Esophagus muscularis mucosa (tissue), 4 donors: Measurements from ENCODE around the gene SNRNP27. TPM values are rescaled to one million over a fixed set of nuclear protein-coding genes. Genes with fewer than 3 reads are reported as not detected.
A peak's percentile ranks its signal among the peaks of the same experiment; 100 is the strongest.

Experiments used
- DNase-seq: peaks from one replicate; pipeline ENCODE4 v3.0.0-alpha.2; 2017; ENCODE audit errors: extremely low spot score
- H3K27ac ChIP-seq, 4 donors: fragments of 200-600 bp; sonication (generic); replicated peaks in 1 of 4; 1 replicate in 3 of 4; 2 replicates in 1 of 4; pipeline ENCODE4 v1.5.1; 2016 to 2019; ENCODE audit warnings: mild to moderate bottlenecking in 1 of 4
- H3K27me3 ChIP-seq, 4 donors: fragments of 200-600 bp; sonication (generic); one replicate each; pipeline versions ENCODE4 v1.5.1 to v1.6.0; 2016 to 2019
- H3K36me3 ChIP-seq, 4 donors: fragments of 200-600 bp; sonication (generic); one replicate each; pipeline ENCODE4 v1.5.1; 2016 to 2019
- H3K4me1 ChIP-seq, 4 donors: fragments of 200-600 bp; sonication (generic); one replicate each; pipeline ENCODE4 v1.5.1; 2016 to 2019
- H3K4me3 ChIP-seq, 4 donors: fragments of 200-600 bp; sonication (generic); 1 replicate in 2 of 4; 2 replicates in 2 of 4; pipeline ENCODE4 v1.5.1; 2016 to 2019; ENCODE audit warnings: mild to moderate bottlenecking in 4 of 4, moderate library complexity in 1 of 4
- H3K9me3 ChIP-seq, 4 donors: fragments of 200-600 bp; sonication (generic); 1 replicate in 3 of 4; 2 replicates in 1 of 4; pipeline ENCODE4 v1.5.1; 2016 to 2019
- CTCF ChIP-seq, 3 experiments: fragments of 200-600 bp in 2 of 3; fragments of 450-650 bp in 1 of 3; sonication (generic) in 2 of 3; IDR thresholded peaks; one replicate each; pipeline ENCODE4 v1.5.1; 2017 to 2019; ENCODE audit warnings: antibody characterized with exemption in 3 of 3, mild to moderate bottlenecking in 2 of 3, moderate library complexity in 1 of 3
- EP300 ChIP-seq: sonication (generic); formaldehyde crosslinking; IDR thresholded peaks from one replicate; pipeline ENCODE4 v1.6.1; 2017; ENCODE audit warnings: antibody characterized with exemption
- POLR2A ChIP-seq: fragments of 450-650 bp; IDR thresholded peaks from one replicate; pipeline ENCODE4 v1.6.1; 2017; ENCODE audit warnings: antibody characterized with exemption, moderate library complexity, mild to moderate bottlenecking, low read depth
- POLR2AphosphoS5 ChIP-seq, 2 donors: sonication (generic); formaldehyde crosslinking; IDR thresholded peaks; one replicate each; pipeline ENCODE4 v1.6.1; 2017; ENCODE audit warnings: antibody characterized with exemption in 2 of 2
- WGBS: methylation state at CpG from one replicate; pipeline ENCODE4 v1.1.5; 2018; 5-methylcytosine and 5-hydroxymethylcytosine counted together
- intact Hi-C: fragments of 100-400 bp; cut with DNase I; formaldehyde crosslinking; loops from one replicate; pipeline ENCODE4 v1.15.1; 2023
- total RNA-seq, 4 donors: library from RNA; depleted of rRNA; stranded (reverse); fragments of >200 nt; gene quantifications; one replicate each; pipeline versions ENCODE4 v1.1.0 to v1.2.1, GENCODE V29; 2016

The SNRNP27 gene
- total RNA-seq, 4 donors from 2014 or later: 53.8 to 74.9 (median 62.9) TPM

GRCh38 chr2:69914950-69915945, 21.5 kb downstream of the SNRNP27 start, which contains the start of gene MXD1:
Gene MXD1 (plus strand): TSS chr2:69915109. CDS start chr2:69915331, 222 bp downstream.
- peaks cover 24 to 53% (median 51%) of the 10 kb centered on the region in 4 donors for H3K4me1 ChIP-seq
- peak within 1 kb of the TSS; percentile 94 to 99 (median 98) for H3K27ac ChIP-seq
- WGBS: under 1% methylated on average over 20 of the region's 81 CpGs
- TF ChIP-seq CTCF (IDR thresholded peaks at IDR 0.05): no peak
- peak; percentile 86 to 94 for TF ChIP-seq POLR2AphosphoS5 (IDR thresholded peaks at IDR 0.05)
- peak; percentile 95 for TF ChIP-seq POLR2A
- no peak for TF ChIP-seq EP300
- peak within 1 kb of the TSS; percentile 76 to 99 (median 94) for H3K4me3 ChIP-seq
- intact Hi-C loops: loop anchor here (5.0 kb wide), 2 partner anchors 172 to 387 kb away; partner anchors contain the start of genes FAM136A and PCBP1
- peaks cover under 1 to 24% (median 11%) of the 10 kb centered on the region in 4 donors for H3K36me3 ChIP-seq
- DNase-seq: no peak
- no peaks in the 10 kb centered on the region for H3K27me3 ChIP-seq
- no peaks in the 10 kb centered on the region for H3K9me3 ChIP-seq

- DNase-seq: no peak
- H3K27me3 ChIP-seq: no peaks in the 10 kb centered on the region
- peaks cover 0 to 17% (median 8%) of the 10 kb centered on the region in 4 donors for H3K36me3 ChIP-seq
- intact Hi-C loops: loop anchor here (2.0 kb wide), 1 partner anchor 227 kb away; no protein-coding TSS in a partner anchor
- peak overlapping the region; percentile 72 to 99 (median 94) for H3K4me3 ChIP-seq
- 22% methylated on average over 2 of the region's 2 CpGs for WGBS
- peak overlapping the region; percentile 93 to 99 (median 96) for H3K27ac ChIP-seq
- H3K9me3 ChIP-seq: no peaks in the 10 kb centered on the region
- peaks cover 24 to 53% (median 51%) of the 10 kb centered on the region in 4 donors for H3K4me1 ChIP-seq
- TF ChIP-seq EP300: no peak
- no peak for TF ChIP-seq POLR2A
- no peak for TF ChIP-seq CTCF (IDR thresholded peaks at IDR 0.05)
- no peak for TF ChIP-seq POLR2AphosphoS5 (IDR thresholded peaks at IDR 0.05)
Observed at GRCh38 chr2:69916106-69916505, 22.4 kb downstream of the SNRNP27 start.

GRCh38 chr2:69917852-69918251, 24.1 kb downstream of the SNRNP27 start:
- DNase-seq: no peak
- 31% methylated on average over 3 of the region's 3 CpGs for WGBS
- Histone ChIP-seq H3K4me1 (peaks cover 24 to 50% (median 49%) of the 10 kb centered on the region in 4 donors), H3K27ac (peak overlapping the region; percentile 72 to 99 (median 96)), H3K27me3 (no peaks in the 10 kb centered on the region), H3K36me3 (peaks cover 8 to 33% (median 21%) of the 10 kb centered on the region in 4 donors), H3K4me3 (peak overlapping the region in 2 of 4 donors; percentile 25 to 28), H3K9me3 (no peaks in the 10 kb centered on the region)
- TF ChIP-seq POLR2A (no peak), EP300 (no peak), POLR2AphosphoS5 (IDR thresholded peaks at IDR 0.05) (peak; percentile 69 to 70), CTCF (IDR thresholded peaks at IDR 0.05) (no peak)
- intact Hi-C loops: loop anchor here (2.0 kb wide), 1 partner anchor 225 kb away; no protein-coding TSS in a partner anchor

- H3K4me3 ChIP-seq: peak overlapping the region in 2 of 4 donors; percentile 25 to 28
- intact Hi-C loops: no loop called here
- H3K27ac ChIP-seq: peak overlapping the region; percentile 72 to 99 (median 96)
- TF ChIP-seq CTCF (IDR thresholded peaks at IDR 0.05): no peak
- no peak for TF ChIP-seq EP300
- TF ChIP-seq POLR2A: no peak
- TF ChIP-seq POLR2AphosphoS5 (IDR thresholded peaks at IDR 0.05): no peak
- H3K9me3 ChIP-seq: no peaks in the 10 kb centered on the region
- H3K27me3 ChIP-seq: no peaks in the 10 kb centered on the region
- DNase-seq: no peak
- H3K36me3 ChIP-seq: peaks cover 12 to 37% (median 24%) of the 10 kb centered on the region in 4 donors
- 36% methylated on average over 3 of the region's 3 CpGs for WGBS
- peaks cover 24 to 49% (median 47%) of the 10 kb centered on the region in 4 donors for H3K4me1 ChIP-seq
Observed at GRCh38 chr2:69918401-69918800, 24.6 kb downstream of the SNRNP27 start.
